ELF-1 (cell line): Measurements from ENCODE around the gene TSPAN5.

Experiments
- DNase-seq: peaks from one replicate; pipeline ENCODE4 v3.0.0-alpha.2; 2016; ENCODE audit warnings: low read depth, low spot score

TSPAN5 gene

DNA sequence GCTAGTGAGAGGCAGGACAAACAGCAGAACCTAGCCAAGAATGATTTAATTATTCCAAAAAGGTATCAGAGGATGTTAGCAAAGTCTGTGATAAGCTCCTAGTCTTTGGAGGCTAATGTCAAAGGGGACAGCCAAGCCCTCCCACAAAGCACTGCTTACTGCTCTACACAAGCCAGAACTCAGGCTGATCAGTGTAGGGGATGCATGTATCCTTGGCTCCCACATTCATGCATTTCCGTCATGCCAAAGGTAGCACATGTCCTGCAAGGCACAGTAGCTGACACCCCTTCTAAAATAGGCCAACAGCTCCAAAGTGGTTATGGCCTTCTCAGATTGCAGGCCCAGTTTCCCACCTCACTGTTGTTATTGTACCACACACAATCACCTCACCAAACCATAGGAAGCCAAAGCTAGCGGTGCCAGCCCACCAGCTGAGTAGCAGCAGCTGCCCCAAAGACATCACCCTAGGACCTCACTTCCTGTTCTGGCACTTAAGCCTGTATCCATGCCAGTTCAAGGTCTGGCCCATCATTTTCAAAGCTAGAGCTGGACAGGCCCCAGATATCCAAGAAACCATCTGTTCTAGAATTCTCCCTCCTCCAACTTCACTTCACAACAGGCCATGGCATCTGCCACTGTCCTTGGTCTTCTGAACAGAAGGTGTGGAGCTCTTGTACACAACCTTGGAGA is 40.9 kb downstream of the TSPAN5 start:
- DNase-seq, result no peak

DNA sequence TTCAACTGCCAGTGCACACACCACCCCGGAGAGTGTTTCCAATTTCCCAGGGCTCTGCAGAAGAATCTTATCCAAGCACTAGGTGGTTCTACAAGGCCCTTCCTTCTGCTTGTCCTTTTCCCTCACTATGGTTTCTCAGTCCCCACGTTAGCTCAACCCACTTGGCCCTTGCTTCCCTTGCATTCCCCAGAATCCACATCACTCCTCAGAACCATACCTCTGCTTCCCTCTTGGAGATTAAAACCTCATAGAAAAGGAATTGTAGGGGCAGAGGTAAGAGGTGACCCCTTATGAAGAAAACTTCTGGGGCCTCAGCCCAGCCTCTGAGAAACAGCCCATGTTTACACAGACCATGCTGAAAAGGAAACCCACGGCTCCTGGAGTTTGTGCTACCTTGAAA is 42.4 kb downstream of the TSPAN5 start:
- no peak for DNase-seq

GRCh38 chr4:98614662-98615061 is 43.7 kb downstream of the TSPAN5 start:
- DNase-seq, result no peak

- DNase-seq, result no peak
Measured at GRCh38 chr4:98614094-98614493, 44.3 kb downstream of the TSPAN5 start.

DNA sequence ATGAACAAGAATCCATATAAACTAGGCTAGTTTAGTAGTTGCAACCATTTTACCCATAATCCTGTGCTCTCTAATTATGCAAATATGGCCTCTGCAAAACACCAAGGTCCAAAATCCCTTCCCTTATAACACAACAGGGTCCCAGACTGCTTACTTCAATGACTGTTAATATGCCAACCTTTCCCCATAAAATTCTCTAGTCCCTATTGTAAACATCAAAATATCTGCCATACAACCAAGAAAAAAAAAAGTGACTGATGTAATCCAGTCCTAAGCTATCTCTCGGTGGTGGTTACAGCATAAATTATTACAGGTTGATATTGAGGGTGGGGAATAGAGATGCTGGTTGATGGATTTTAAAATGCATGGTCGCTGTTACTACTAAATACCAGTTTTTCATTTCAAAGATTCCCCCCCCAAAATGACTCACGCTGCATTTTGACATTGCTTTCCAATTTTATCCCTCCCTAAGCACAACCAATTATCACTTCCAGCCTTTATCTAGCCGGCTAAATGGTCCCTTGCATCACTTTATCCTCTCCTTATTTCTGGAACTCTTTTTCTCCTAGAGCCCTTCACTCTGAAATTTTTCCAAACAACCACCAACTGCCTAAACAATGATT is 44.8 kb downstream of the TSPAN5 start:
- DNase-seq, result no peak

- DNase-seq, result no peak
Measured at GRCh38 chr4:98612318-98613250, 45.8 kb downstream of the TSPAN5 start.

GRCh38 chr4:98611677-98612317 is 46.6 kb downstream of the TSPAN5 start:
- no peak for DNase-seq

- DNase-seq, result no peak
Measured at GRCh38 chr4:98610926-98611676, 47.3 kb downstream of the TSPAN5 start.

- DNase-seq, result no peak
Measured at GRCh38 chr4:98610431-98610830, 48.0 kb downstream of the TSPAN5 start.

DNA sequence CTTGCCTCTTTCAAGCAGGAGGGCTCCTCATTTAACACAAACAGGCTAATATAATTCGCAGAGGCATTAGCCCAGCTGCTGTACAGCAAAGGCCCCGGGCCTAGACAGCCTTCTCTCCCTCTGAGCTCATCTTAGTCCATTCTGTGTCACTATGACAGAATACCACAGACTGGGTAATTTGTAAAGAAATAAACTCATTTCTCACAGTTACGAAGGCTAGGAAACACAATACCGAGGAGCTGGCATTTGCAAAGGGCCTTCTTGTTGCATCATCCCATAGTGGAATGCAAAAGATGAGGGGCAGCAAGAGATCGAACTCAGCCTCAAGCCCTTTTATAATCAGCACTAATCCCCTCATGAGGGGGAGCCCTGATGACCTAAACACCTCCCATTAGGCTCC is 48.5 kb downstream of the TSPAN5 start:
- DNase-seq, result no peak

DNA sequence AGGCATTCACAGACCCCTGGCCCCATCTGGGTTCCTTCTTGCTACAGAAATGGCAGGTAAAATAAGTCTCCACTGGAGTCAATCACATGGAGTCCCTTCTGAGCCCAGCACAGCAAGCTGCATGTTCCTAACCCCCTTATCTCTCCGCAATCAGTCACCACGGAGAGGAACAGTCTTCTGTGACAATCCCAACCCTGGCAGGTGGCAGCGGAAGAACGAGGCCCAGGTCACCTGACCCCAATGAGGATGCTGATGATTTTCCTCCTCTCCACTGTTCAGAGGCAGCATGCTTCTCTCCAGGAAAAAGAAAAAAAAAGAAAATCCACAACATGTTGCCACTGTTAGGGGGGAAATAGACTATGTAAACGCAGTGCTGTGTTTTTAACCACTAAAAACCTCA is 50.1 kb downstream of the TSPAN5 start:
- no peak for DNase-seq

GRCh38 chr4:98606894-98607293 is 51.5 kb downstream of the TSPAN5 start:
- no peak for DNase-seq

- DNase-seq, result no peak
Measured at GRCh38 chr4:98605216-98605615, 53.2 kb downstream of the TSPAN5 start.

- no peak for DNase-seq
Measured at GRCh38 chr4:98604723-98605122, 53.7 kb downstream of the TSPAN5 start.

DNA sequence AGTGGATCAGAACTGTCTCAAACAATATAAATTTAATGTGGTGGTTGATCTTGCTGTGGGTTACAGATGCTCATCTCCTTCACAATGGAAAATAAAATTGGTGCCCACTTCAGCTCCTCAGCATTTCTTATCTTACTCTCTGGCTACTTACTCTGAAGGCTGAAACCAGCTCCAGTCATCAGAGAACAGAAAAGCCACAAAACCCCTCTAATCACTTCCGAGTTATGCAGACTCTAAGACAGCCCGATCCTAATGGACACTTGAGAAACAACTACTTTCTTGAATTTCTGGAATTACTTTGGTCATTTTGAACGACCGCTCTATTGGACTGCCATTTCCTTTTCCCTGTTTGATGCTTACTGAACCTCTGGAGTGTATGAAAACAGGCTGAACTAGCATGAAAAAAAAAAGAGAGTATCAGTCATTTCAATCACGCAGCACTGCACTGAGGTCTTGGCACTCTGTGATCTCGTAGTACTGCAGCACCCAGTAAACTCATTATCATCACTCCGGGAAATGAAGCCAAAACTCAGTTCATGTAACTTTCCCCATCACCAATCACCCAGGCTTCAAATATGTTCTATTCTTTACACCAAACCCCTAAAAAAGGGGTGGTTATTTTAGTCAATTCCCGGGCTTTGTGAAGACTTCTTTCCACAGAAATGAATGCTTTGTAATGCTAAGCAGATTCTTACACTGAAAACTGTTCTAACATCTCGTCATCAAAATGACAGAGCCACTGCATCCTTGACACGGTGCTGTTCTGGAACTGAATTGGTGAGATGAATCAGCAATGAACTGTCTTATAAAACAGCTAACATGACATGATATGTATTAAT is 54.5 kb downstream of the TSPAN5 start:
- DNase-seq, result no peak

DNA sequence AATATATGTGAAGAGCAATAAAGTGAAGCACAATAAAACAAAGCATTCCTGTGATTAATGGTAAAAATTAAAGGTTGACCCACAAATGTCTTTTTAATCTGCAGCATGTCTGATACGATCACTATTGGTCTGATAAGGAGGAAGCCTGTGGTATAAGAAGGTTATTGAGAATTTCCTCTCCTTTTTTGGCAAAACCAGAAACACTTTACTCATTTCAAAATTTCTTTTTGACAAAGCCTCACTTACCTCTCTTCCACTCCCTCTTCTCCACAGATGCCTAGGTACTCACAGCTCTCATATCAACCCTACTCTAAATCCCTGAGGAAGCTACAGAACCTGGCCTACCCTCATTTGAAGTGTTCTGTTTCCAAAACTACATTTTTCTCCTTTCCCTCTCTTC is 56.1 kb downstream of the TSPAN5 start:
- no peak for DNase-seq

- DNase-seq, result no peak
Measured at GRCh38 chr4:98601708-98602107, 56.7 kb downstream of the TSPAN5 start.

DNA sequence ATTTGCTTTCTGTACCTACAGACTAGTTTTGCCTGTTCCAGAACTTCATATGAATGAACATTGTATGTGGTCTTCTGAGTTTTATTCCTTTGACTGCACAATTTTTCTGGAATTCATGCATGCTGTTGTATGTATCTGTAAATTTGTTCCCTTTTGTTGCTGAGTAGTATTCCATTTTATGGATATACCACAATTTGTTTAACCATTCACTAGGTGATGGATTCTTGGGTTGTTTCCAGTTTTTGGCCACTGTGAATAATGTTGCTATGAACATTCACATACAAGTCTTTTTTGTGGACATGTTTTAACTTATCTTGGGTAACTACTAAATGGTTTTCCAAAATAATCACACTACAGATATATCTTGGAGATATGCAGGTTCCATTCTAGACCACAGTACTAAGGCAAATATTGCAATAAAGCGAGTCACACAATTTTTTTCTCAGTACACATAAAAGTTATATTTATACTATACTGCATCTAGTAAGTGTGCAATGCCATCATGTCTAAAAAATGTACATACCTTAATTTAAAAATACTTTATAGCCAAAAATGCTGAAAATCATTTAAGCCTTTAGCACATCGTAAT is 58.7 kb downstream of the TSPAN5 start:
- no peak for DNase-seq

- DNase-seq, result no peak
Measured at GRCh38 chr4:98586962-98587354, 71.5 kb downstream of the TSPAN5 start.
